ENCODE measurements around the gene THAP12. TPM values are rescaled to one million over a fixed set of nuclear protein-coding genes. Genes with fewer than 3 reads are reported as not detected.

THAP12 gene
- total RNA-seq, 6 experiments from 2014 or later: 32.7 to 42.2 (median 36.3) TPM

DNA sequence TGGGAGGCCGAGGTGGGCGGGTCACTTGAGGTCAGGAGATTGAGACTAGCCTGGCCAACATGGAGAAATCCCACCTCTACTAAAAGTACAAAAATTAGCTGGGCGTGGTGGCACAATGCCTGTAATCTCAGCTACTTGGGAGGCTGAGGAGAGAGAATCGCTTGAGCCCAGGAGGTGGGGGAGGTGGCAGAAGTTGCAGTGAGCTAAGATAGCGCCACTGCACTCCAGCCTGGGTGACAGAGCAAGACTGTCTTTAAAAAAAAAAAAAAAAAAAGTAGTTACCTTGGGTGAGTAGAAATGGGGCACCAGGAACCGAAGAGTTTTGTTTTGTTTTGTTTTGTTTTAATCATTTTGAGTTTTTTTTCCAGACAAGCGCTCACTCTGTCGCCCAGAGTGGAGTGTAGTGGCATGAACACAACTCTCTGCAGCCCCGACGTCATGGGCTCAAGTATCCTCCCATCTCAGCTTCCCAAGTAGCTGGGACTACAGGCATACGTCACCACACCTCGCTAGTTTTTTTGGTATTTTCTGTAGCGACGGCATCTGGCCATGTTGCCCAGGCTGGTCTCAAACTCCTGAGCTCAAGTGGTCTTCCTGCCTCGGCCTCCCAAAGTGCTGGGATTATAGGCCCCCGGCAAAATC lies 15.8 kb downstream of the THAP12 start:
- Mint-ChIP-seq H3K27me3 (ENCODE audit: insufficient read depth) (no peaks in the 10 kb centered on the region), H3K27ac (no peak overlapping the region), H3K36me3 (ENCODE audit: low read depth) (no peaks in the 10 kb centered on the region), H3K4me3 (no peak overlapping the region), H3K4me1 (ENCODE audit: low read depth) (peaks cover 38% of the 10 kb centered on the region), H3K9me3 (no peaks in the 10 kb centered on the region)
- TF ChIP-seq, protein P1, sequence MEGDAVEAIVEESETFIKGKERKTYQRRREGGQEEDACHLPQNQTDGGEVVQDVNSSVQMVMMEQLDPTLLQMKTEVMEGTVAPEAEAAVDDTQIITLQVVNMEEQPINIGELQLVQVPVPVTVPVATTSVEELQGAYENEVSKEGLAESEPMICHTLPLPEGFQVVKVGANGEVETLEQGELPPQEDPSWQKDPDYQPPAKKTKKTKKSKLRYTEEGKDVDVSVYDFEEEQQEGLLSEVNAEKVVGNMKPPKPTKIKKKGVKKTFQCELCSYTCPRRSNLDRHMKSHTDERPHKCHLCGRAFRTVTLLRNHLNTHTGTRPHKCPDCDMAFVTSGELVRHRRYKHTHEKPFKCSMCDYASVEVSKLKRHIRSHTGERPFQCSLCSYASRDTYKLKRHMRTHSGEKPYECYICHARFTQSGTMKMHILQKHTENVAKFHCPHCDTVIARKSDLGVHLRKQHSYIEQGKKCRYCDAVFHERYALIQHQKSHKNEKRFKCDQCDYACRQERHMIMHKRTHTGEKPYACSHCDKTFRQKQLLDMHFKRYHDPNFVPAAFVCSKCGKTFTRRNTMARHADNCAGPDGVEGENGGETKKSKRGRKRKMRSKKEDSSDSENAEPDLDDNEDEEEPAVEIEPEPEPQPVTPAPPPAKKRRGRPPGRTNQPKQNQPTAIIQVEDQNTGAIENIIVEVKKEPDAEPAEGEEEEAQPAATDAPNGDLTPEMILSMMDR (IDR thresholded peaks at IDR 0.05): no peak
- no peak for DNase-seq

DNA sequence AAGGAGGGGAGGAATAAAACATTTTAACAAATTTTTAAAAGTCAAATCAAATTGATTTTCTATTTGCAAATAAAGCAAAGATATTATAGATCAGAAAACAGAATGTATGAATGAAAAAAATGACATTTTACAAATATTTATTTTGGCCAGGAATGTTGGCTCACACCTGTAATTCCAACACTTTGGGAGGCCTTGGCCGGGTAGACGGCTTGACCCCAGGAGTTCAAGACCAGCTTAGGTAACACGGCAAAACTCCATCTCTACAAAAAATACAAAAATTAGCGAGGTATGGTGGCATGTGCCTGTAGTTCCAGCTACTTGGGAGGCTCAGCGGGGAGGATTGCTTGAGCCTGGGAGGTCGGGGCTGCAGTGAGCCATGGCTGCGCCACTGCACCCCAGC lies 18.2 kb downstream of the THAP12 start:
- H3K4me3 Mint-ChIP-seq: no peak overlapping the region
- no peak for DNase-seq
- H3K4me1 Mint-ChIP-seq (ENCODE audit: low read depth): peaks cover 23% of the 10 kb centered on the region
- peaks cover 5% of the 10 kb centered on the region; the same call in 1 of the 2 replicates for H3K36me3 Mint-ChIP-seq (ENCODE audit: low read depth)
- H3K27ac Mint-ChIP-seq: no peak overlapping the region
- no peaks in the 10 kb centered on the region for H3K9me3 Mint-ChIP-seq
- H3K27me3 Mint-ChIP-seq (ENCODE audit: insufficient read depth): no peaks in the 10 kb centered on the region
- TF ChIP-seq, protein P1 (IDR thresholded peaks at IDR 0.05): no peak

DNA sequence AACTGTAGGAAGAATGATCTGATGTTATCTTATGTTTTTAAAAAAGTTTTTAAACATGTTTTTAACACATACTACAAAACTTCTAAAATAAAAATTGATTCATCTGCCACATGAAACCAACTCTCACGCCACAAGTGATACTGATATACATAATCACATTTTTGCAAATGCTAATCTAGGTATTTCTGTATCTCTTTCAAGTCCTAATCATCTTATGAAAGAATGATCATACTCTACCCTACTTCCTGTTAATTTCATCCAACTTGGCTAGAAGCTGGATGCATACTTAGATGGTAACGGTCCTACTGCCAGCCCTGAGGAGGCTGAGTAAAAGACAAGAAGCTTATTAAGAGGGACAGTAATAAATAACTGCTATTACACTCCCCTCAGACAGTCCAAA lies 19.2 kb downstream of the THAP12 start:
- H3K4me3 Mint-ChIP-seq: no peak overlapping the region
- no peaks in the 10 kb centered on the region for H3K27me3 Mint-ChIP-seq (ENCODE audit: insufficient read depth)
- peaks cover 5% of the 10 kb centered on the region; the same call in 1 of the 2 replicates for H3K36me3 Mint-ChIP-seq (ENCODE audit: low read depth)
- DNase-seq: no peak
- H3K27ac Mint-ChIP-seq: no peak overlapping the region
- TF ChIP-seq, protein P1 (IDR thresholded peaks at IDR 0.05): no peak
- H3K9me3 Mint-ChIP-seq: no peaks in the 10 kb centered on the region
- peaks cover 22% of the 10 kb centered on the region for H3K4me1 Mint-ChIP-seq (ENCODE audit: low read depth)

DNA sequence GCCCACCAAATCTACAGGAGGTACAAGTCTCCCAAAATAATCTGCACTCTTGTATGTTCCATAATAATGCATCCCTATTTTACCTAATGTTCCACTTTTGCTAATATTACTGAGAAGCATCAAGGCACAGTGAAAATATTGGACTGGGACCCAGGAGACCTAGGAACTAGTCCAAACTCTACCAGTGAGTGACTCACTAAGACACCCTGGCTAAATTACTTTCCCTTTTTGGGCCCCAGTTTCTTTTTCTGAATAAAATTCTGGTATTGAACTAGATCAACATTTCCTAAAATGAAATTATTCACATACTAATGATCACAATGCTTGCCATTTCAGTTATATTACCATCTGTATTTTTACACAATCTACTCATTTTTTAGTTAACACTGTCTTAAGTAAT lies 19.6 kb downstream of the THAP12 start:
- peaks cover 5% of the 10 kb centered on the region; the same call in 1 of the 2 replicates for H3K36me3 Mint-ChIP-seq (ENCODE audit: low read depth)
- no peaks in the 10 kb centered on the region for H3K9me3 Mint-ChIP-seq
- TF ChIP-seq, protein P1 (IDR thresholded peaks at IDR 0.05): no peak
- H3K4me1 Mint-ChIP-seq (ENCODE audit: low read depth): peaks cover 22% of the 10 kb centered on the region
- DNase-seq: no peak
- no peak overlapping the region; the same call in 1 of the 2 replicates for H3K27ac Mint-ChIP-seq
- H3K27me3 Mint-ChIP-seq (ENCODE audit: insufficient read depth): no peaks in the 10 kb centered on the region
- no peak overlapping the region for H3K4me3 Mint-ChIP-seq

DNA sequence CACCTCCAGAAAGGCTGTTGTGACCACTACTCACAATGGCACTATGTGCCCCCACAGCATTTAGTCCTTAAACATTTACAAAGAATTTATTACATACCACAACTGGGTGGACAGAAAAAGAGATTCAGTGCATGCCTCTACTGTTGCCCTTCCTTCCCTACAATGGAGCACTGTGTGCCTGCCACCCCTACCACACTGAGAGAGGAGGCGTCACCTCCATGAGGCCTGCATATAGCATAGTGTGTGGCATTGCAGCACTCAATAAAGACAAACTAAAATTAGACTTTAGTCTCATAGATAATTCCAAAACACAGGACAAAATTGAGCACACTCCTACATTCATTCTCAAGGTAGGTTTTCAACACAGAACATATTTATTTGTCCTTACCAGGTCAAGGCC lies 25.8 kb downstream of the THAP12 start:
- TF ChIP-seq, protein P1 (IDR thresholded peaks at IDR 0.05): no peak
- Mint-ChIP-seq H3K27ac (no peak overlapping the region), H3K4me3 (no peak overlapping the region), H3K36me3 (ENCODE audit: low read depth) (peaks cover 26% of the 10 kb centered on the region), H3K27me3 (ENCODE audit: insufficient read depth) (no peaks in the 10 kb centered on the region), H3K4me1 (ENCODE audit: low read depth) (no peaks in the 10 kb centered on the region), H3K9me3 (no peaks in the 10 kb centered on the region)
- no peak for DNase-seq

Measured in HFFc6 (cell line).